HepG2 (cell line): ENCODE results near the gene YY2. TPM values are rescaled to one million over a fixed set of nuclear protein-coding genes. Genes with fewer than 3 reads are reported as not detected.

Experiments used
- BORCS8-MEF2B ChIP-seq: sonication (generic); formaldehyde crosslinking; IDR thresholded peaks from 2 replicates; pipeline ENCODE4 v1.8.0; 2022; ENCODE audit warnings: mild to moderate bottlenecking, missing genetic modification reagents
- CEBPB ChIP-seq: IDR thresholded peaks from 2 replicates; pipeline ENCODE4 v1.6.1; 2011; ENCODE audit warnings: low read depth, low read length, improper control_type of control experiment, borderline replicate concordance
- CEBPZ ChIP-seq: IDR thresholded peaks from 2 replicates; pipeline ENCODE4 v1.6.1; 2012; ENCODE audit warnings: low read length, improper control_type of control experiment
- EP300 ChIP-seq, 3 experiments: sonication (generic) in 1 of 3; formaldehyde crosslinking in 1 of 3; IDR thresholded peaks; 2 replicates each; pipeline versions ENCODE4 v1.5.1 to v1.6.1; 2011 to 2020; ENCODE audit warnings: low read depth in 2 of 3, low read length in 2 of 3, borderline replicate concordance in 1 of 3, improper control_type of control experiment in 1 of 3, mild to moderate bottlenecking in 1 of 3, missing genetic modification reagents in 1 of 3, moderate library complexity in 1 of 3
- ERF ChIP-seq: IDR thresholded peaks from 2 replicates; pipeline ENCODE4 v1.6.1; 2018; ENCODE audit warnings: missing biosample characterization, missing genetic modification reagents
- HMG20A ChIP-seq: IDR thresholded peaks from 2 replicates; pipeline ENCODE4 v1.6.1; 2016; ENCODE audit warnings: borderline replicate concordance
- ISX ChIP-seq: sonication (generic); formaldehyde crosslinking; conservative IDR thresholded peaks from 2 replicates; pipeline ENCODE4 v1.5.0; 2020; ENCODE audit warnings: missing genetic modification reagents
- NFRKB ChIP-seq: fragments of 450-650 bp; IDR thresholded peaks from 2 replicates; pipeline ENCODE4 v1.6.1; 2017
- PITX1 ChIP-seq: sonication (generic); formaldehyde crosslinking; IDR thresholded peaks from 2 replicates; pipeline ENCODE4 v1.5.1; 2020; ENCODE audit warnings: mild to moderate bottlenecking, missing genetic modification reagents
- SALL1 ChIP-seq: sonication (generic); formaldehyde crosslinking; IDR thresholded peaks from 2 replicates; pipeline ENCODE4 v1.8.0; 2022; ENCODE audit warnings: mild to moderate bottlenecking, missing genetic modification reagents
- SRSF4 ChIP-seq: fragments of 200-400 bp; formaldehyde crosslinking; IDR thresholded peaks from one replicate; pipeline ENCODE4 v1.6.1; 2018; ENCODE audit warnings: mild to moderate bottlenecking, low read depth, low read length, moderate library complexity; ENCODE audit not compliant: poor library complexity, severe bottlenecking
- THYN1 ChIP-seq: sonication (generic); formaldehyde crosslinking; IDR thresholded peaks from 2 replicates; pipeline ENCODE4 v1.8.1; 2023; ENCODE audit warnings: low read depth, mild to moderate bottlenecking, moderate library complexity, missing genetic modification reagents, borderline replicate concordance
- TIGD3 ChIP-seq: sonication (generic); formaldehyde crosslinking; IDR thresholded peaks from 2 replicates; pipeline ENCODE4 v1.5.1; 2020; ENCODE audit warnings: mild to moderate bottlenecking, missing genetic modification reagents, borderline replicate concordance
- ZBTB21 ChIP-seq: sonication (generic); formaldehyde crosslinking; IDR thresholded peaks from 2 replicates; pipeline ENCODE4 v1.4.0; 2020; ENCODE audit warnings: missing genetic modification reagents
- ZKSCAN5 ChIP-seq: sonication (generic); formaldehyde crosslinking; IDR thresholded peaks from 2 replicates; pipeline ENCODE4 v1.5.1; 2020; ENCODE audit warnings: mild to moderate bottlenecking, missing genetic modification reagents
- ZMYM2 ChIP-seq: sonication (generic); formaldehyde crosslinking; IDR thresholded peaks from 2 replicates; pipeline ENCODE4 v1.8.0; 2022; ENCODE audit warnings: mild to moderate bottlenecking, missing genetic modification reagents
- ZNF263 ChIP-seq: sonication (generic); formaldehyde crosslinking; IDR thresholded peaks from 2 replicates; pipeline ENCODE4 v1.4.0; 2020; ENCODE audit warnings: missing genetic modification reagents
- ZNF280B ChIP-seq: sonication (generic); formaldehyde crosslinking; IDR thresholded peaks from 2 replicates; pipeline ENCODE4 v1.5.0; 2020; ENCODE audit warnings: missing genetic modification reagents, mild to moderate bottlenecking, borderline replicate concordance
- ZNF589 ChIP-seq: sonication (generic); formaldehyde crosslinking; conservative IDR thresholded peaks from 2 replicates; pipeline ENCODE4 v1.8.0; 2022; ENCODE audit warnings: mild to moderate bottlenecking, moderate library complexity, missing genetic modification reagents
- ZNF674 ChIP-seq: sonication (generic); formaldehyde crosslinking; IDR thresholded peaks from 2 replicates; pipeline ENCODE4 v1.5.0; 2020; ENCODE audit warnings: low read depth, mild to moderate bottlenecking, missing genetic modification reagents
- polyA plus RNA-seq, 8 experiments: library from polyadenylated mRNA; depleted of rRNA in 3 of 8; stranded (reverse) in 7 of 8; unstranded in 1 of 8; fragments of >200 nt; fragmentation: Illumina TruSeq in 4 of 8; extraction: Trizol in 4 of 8; gene quantifications; 2 replicates each; pipeline versions ENCODE4 v1.2.1 to v1.2.3, GENCODE V29; 2011 to 2016; ENCODE audit warnings: low read depth in 4 of 8, missing spikeins in 1 of 8, mixed read lengths in 1 of 8; ENCODE audit not compliant: insufficient read depth in 1 of 8
- total RNA-seq, 5 experiments: library from RNA; depleted of rRNA; stranded (reverse); fragments of >200 nt; fragmentation: Illumina TruSeq; extraction: Trizol; gene quantifications; 2 replicates each; pipeline ENCODE4 v1.2.3, GENCODE V29; 2016; ENCODE audit warnings: low read depth in 1 of 5

YY2 gene
- total and polyA plus RNA-seq, 2 of the 13 experiments (the other 11 are each of a cell fraction or from before 2014, with no cell fraction given) = 0.34 to 0.44 TPM

GRCh38 chrX:21839334-21840192 is 16.2 kb upstream of the YY2 start, which contains the start of gene MBTPS2 (continued):
- TF ChIP-seq ZNF674 (CRISPR knock-in tag) = no peak
- no peak for TF ChIP-seq ZNF263 (CRISPR knock-in tag)
- no peak for TF ChIP-seq NFRKB
- TF ChIP-seq BORCS8-MEF2B (CRISPR knock-in tag) = peak; percentile 55; the same call in 1 of the 2 replicates
- no peak for TF ChIP-seq CEBPB
- no peak for TF ChIP-seq CEBPZ
- TF ChIP-seq TIGD3 (CRISPR knock-in tag) = no peak
- peak; percentile 53; the same call in 1 of the 2 replicates for TF ChIP-seq ERF (CRISPR knock-in tag)
- peak; percentile 85 for TF ChIP-seq SALL1
- 0 out of 2 replicates have a peak, but pooled peaks have one; percentile 49 for TF ChIP-seq ZNF589 (CRISPR knock-in tag)
- TF ChIP-seq PITX1 (CRISPR knock-in tag) = peak; percentile 90
- TF ChIP-seq EP300 (IDR thresholded peaks at IDR 0.05; ENCODE audit: low read depth in 2 of 2, low read length in 2 of 2) = no peak
- no peak for TF ChIP-seq EP300 (CRISPR knock-in tag; IDR thresholded peaks at IDR 0.05; ENCODE audit: borderline replicate concordance)
- TF ChIP-seq ZBTB21 (CRISPR knock-in tag) = no peak
- TF ChIP-seq ZKSCAN5 (CRISPR knock-in tag) = no peak
- no peak for TF ChIP-seq ZMYM2
- peak; percentile 48; the same call in 1 of the 2 replicates for TF ChIP-seq ZNF280B
- TF ChIP-seq THYN1 (CRISPR knock-in tag) = no peak
- 0 out of 2 replicates have a peak, but pooled peaks have one; percentile 33 for TF ChIP-seq HMG20A (CRISPR knock-in tag)
- no peak for TF ChIP-seq ISX (CRISPR knock-in tag)
- no peak for TF ChIP-seq SRSF4
